ENCODE measurements around the gene SUGCT.

The SUGCT gene

DNA sequence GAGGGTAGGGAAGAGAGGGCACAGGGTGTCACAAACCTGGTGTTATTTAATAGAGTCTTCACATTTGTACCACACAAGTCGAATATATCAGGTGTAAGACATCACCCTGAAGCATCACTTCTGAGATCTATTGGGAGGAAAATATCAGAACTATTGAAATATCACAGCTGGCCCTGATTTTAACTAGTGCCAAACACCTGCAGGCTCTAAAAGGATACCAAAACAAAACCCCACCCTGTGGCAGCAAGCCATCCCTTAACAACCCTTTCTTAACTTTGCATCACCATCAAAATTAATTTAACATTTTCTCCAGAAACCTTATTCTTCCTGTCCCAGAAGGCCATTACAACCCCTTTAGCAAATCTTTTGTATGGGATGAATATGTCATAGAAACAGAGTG, 365.4 kb downstream of the SUGCT start:
- DNase-seq (ENCODE audit: low read depth in 1 of 2, low spot score in 1 of 2): no peak
- TF ChIP-seq, protein P1, sequence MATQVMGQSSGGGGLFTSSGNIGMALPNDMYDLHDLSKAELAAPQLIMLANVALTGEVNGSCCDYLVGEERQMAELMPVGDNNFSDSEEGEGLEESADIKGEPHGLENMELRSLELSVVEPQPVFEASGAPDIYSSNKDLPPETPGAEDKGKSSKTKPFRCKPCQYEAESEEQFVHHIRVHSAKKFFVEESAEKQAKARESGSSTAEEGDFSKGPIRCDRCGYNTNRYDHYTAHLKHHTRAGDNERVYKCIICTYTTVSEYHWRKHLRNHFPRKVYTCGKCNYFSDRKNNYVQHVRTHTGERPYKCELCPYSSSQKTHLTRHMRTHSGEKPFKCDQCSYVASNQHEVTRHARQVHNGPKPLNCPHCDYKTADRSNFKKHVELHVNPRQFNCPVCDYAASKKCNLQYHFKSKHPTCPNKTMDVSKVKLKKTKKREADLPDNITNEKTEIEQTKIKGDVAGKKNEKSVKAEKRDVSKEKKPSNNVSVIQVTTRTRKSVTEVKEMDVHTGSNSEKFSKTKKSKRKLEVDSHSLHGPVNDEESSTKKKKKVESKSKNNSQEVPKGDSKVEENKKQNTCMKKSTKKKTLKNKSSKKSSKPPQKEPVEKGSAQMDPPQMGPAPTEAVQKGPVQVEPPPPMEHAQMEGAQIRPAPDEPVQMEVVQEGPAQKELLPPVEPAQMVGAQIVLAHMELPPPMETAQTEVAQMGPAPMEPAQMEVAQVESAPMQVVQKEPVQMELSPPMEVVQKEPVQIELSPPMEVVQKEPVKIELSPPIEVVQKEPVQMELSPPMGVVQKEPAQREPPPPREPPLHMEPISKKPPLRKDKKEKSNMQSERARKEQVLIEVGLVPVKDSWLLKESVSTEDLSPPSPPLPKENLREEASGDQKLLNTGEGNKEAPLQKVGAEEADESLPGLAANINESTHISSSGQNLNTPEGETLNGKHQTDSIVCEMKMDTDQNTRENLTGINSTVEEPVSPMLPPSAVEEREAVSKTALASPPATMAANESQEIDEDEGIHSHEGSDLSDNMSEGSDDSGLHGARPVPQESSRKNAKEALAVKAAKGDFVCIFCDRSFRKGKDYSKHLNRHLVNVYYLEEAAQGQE (IDR thresholded peaks at IDR 0.05; ENCODE audit: insufficient replicate concordance, low read depth): no peak
- TF ChIP-seq GABPA (IDR thresholded peaks at IDR 0.05; ENCODE audit: low read depth): no peak
- TF ChIP-seq SPI1 (IDR thresholded peaks at IDR 0.05; ENCODE audit: borderline replicate concordance, low read depth): no peak
- no peak for TF ChIP-seq POLR2AphosphoS5 (IDR thresholded peaks at IDR 0.05; ENCODE audit: low read depth)
- no peak for TF ChIP-seq CTCF (IDR thresholded peaks at IDR 0.05; ENCODE audit: insufficient read depth, low read length)
- Histone ChIP-seq H3K4me3 (replicated peaks; ENCODE audit: insufficient read depth, low read length) (no peak overlapping the region), H3K27me3 (ENCODE audit: insufficient read depth, poor library complexity, severe bottlenecking) (no peaks in the 10 kb centered on the region), H3K27ac (replicated peaks) (no peak overlapping the region)

DNA sequence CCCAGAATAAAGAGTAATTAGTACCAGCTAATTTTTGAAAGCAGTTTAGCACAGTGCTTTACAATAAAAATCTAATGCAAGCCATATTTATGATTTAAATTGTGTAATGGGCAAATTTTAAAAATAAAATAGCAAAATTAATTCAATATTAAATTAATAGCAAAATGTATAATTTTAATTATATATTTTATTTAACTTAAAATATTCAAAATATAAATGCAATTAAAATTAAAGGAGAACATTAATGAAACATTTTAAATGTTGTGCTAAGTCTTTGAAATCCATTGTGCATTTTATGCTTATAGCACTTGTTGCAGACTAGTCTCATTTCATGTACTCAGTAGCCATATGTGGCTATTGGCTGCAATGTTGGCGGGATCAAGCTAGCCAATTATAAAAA, 367.6 kb downstream of the SUGCT start:
- TF ChIP-seq GABPA (IDR thresholded peaks at IDR 0.05; ENCODE audit: low read depth) (no peak), POLR2AphosphoS5 (IDR thresholded peaks at IDR 0.05; ENCODE audit: low read depth) (no peak), CTCF (IDR thresholded peaks at IDR 0.05; ENCODE audit: insufficient read depth, low read length) (no peak), SPI1 (IDR thresholded peaks at IDR 0.05; ENCODE audit: borderline replicate concordance, low read depth) (no peak)
- TF ChIP-seq, protein P1 (IDR thresholded peaks at IDR 0.05; ENCODE audit: insufficient replicate concordance, low read depth): no peak
- Histone ChIP-seq H3K27me3 (ENCODE audit: insufficient read depth, poor library complexity, severe bottlenecking) (no peaks in the 10 kb centered on the region), H3K27ac (replicated peaks) (no peak overlapping the region), H3K4me3 (replicated peaks; ENCODE audit: insufficient read depth, low read length) (no peak overlapping the region)
- no peak for DNase-seq (ENCODE audit: low read depth in 1 of 2, low spot score in 1 of 2)

DNA sequence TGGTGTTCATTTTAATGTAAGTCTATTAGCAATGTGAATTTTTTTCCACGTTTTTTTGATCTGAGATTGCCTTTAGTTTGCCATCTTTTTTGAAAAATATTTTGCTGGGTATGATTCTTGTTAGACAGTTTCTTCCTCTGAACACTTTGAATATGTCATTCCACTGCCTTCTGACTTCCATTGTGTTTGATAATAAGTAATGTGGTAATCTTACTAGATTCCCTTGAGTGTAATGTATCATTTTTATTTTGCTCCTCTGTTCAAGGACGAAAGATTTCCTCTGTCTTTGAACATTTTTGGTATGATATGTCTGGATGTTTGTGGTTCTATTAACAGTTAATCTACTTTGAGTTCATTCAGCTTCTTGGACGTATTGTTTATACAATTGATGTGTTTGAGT, 371.4 kb downstream of the SUGCT start:
- DNase-seq (ENCODE audit: low read depth in 1 of 2, low spot score in 1 of 2): no peak
- Histone ChIP-seq H3K27ac (replicated peaks) (no peak overlapping the region), H3K27me3 (ENCODE audit: insufficient read depth, poor library complexity, severe bottlenecking) (no peaks in the 10 kb centered on the region), H3K4me3 (replicated peaks; ENCODE audit: insufficient read depth, low read length) (no peak overlapping the region)
- TF ChIP-seq CTCF (IDR thresholded peaks at IDR 0.05; ENCODE audit: insufficient read depth, low read length) (no peak), POLR2AphosphoS5 (IDR thresholded peaks at IDR 0.05; ENCODE audit: low read depth) (no peak), GABPA (IDR thresholded peaks at IDR 0.05; ENCODE audit: low read depth) (no peak), SPI1 (IDR thresholded peaks at IDR 0.05; ENCODE audit: borderline replicate concordance, low read depth) (no peak)
- TF ChIP-seq, protein P1 (IDR thresholded peaks at IDR 0.05; ENCODE audit: insufficient replicate concordance, low read depth): no peak
